HPDE6-E6E7 (cell line): ENCODE results near the gene ZFPL1.
A peak's percentile ranks its signal among the peaks of the same experiment; 100 is the strongest.

Experiments
- DNase-seq: peaks from one replicate; pipeline ENCODE4 v3.0.0; 2011; ENCODE audit warnings: missing footprints; ENCODE audit errors: extremely low spot score

Gene ZFPL1

GRCh38 chr11:65059959-65060824 is 23.8 kb upstream of the ZFPL1 start:
- no peak for DNase-seq

- no peak for DNase-seq
These were observed 23.1 kb upstream of the ZFPL1 start for GRCh38 chr11:65060913-65061408.

GRCh38 chr11:65063532-65063931 is 20.5 kb upstream of the ZFPL1 start:
- DNase-seq: peak; percentile 15

- DNase-seq: no peak
These were observed 19.2 kb upstream of the ZFPL1 start for GRCh38 chr11:65064847-65065240.

GRCh38 chr11:65065851-65066250 is 18.2 kb upstream of the ZFPL1 start:
- DNase-seq: no peak

- DNase-seq: no peak
These were observed 17.7 kb upstream of the ZFPL1 start for GRCh38 chr11:65066315-65066714.

GRCh38 chr11:65066805-65067291 is 17.2 kb upstream of the ZFPL1 start:
- DNase-seq: no peak

GRCh38 chr11:65067446-65067845 is 16.6 kb upstream of the ZFPL1 start:
- DNase-seq: no peak

GRCh38 chr11:65069217-65069616 is 14.8 kb upstream of the ZFPL1 start:
- no peak for DNase-seq

- no peak for DNase-seq
These were observed 12.0 kb upstream of the ZFPL1 start for GRCh38 chr11:65071907-65072630.

GRCh38 chr11:65072631-65072966 is 11.4 kb upstream of the ZFPL1 start:
- DNase-seq: no peak

GRCh38 chr11:65077451-65077850 is 6.6 kb upstream of the ZFPL1 start:
- no peak for DNase-seq

- no peak for DNase-seq
These were observed 5.9 kb upstream of the ZFPL1 start for GRCh38 chr11:65078151-65078550.

- DNase-seq: no peak
These were observed 5.2 kb upstream of the ZFPL1 start for GRCh38 chr11:65078786-65079342.

- DNase-seq: no peak
These were observed 738 bp upstream of the ZFPL1 start for GRCh38 chr11:65083134-65083833.

GRCh38 chr11:65084598-65085375 is 765 bp downstream of the ZFPL1 start:
- DNase-seq: no peak

GRCh38 chr11:65085446-65085845 is 1.4 kb downstream of the ZFPL1 start:
- no peak for DNase-seq

GRCh38 chr11:65086809-65087208 is 2.8 kb downstream of the ZFPL1 start:
- DNase-seq: no peak

GRCh38 chr11:65087216-65087615 is 3.2 kb downstream of the ZFPL1 start:
- DNase-seq: no peak

- no peak for DNase-seq
These were observed 3.8 kb downstream of the ZFPL1 start for GRCh38 chr11:65087827-65088226.

GRCh38 chr11:65089621-65090020 is 5.6 kb downstream of the ZFPL1 start:
- no peak for DNase-seq
